ENCODE measurements around the gene UQCC2.

- TF ChIP-seq CTCF (IDR thresholded peaks at IDR 0.05) (no peak), EZH2 (IDR thresholded peaks at IDR 0.05; ENCODE audit: borderline replicate concordance, insufficient read depth, low read depth, low read length, poor library complexity, severe bottlenecking) (no peak)
Measured at GRCh38 chr6:33688451-33689147, 22.9 kb downstream of the UQCC2 start.

Measured in B cell (primary cell).